HTR-8/SVneo (cell line): ENCODE data around the gene LTBP1.
"Not testable (repeated sequence)": the region's sequence is repeated elsewhere in the genome, so short reads cannot be mapped to it uniquely, and the experiment has no call there.

ENCODE experiments used
- DNase-seq: peaks from one replicate; pipeline ENCODE4 v3.0.0; 2011; ENCODE audit warnings: low spot score, mixed read lengths; ENCODE audit not compliant: insufficient read length
- FAIRE-seq: peaks from 2 replicates; lab custom pipeline; 2011; peaks lifted over from hg19 to GRCh38; lab: Jason Lieb, UNC

LTBP1 gene

GRCh38 chr2:33168425-33168824 is 221.7 kb downstream of the LTBP1 start:
- DNase-seq: no peak
- FAIRE-seq: no peak

GRCh38 chr2:33168922-33169321 is 222.2 kb downstream of the LTBP1 start:
- DNase-seq (no peak), FAIRE-seq (no peak)

- DNase-seq, FAIRE-seq: not testable (repeated sequence)
Measured at GRCh38 chr2:33170251-33170650, 223.5 kb downstream of the LTBP1 start.

DNA sequence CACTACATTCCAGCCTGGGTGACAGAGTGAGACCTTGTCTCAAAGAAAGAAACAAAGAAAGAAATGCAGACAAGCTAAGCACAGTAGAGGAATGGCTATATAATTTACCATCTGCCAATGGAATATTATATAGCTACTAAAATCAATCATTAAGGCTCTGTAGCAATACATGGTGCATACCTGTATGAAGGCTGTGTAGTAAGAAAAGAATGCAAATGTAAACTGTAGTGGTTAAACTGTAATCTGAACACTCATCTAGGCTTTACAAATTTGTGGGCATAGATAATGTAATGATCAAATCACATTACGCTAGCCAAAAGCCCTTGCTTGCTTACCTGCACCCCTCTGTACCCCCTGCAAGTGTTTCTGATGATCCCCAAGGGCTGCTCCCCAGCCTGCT is 230.9 kb downstream of the LTBP1 start:
- no peak for DNase-seq
- no peak for FAIRE-seq

- peak; percentile 20 for FAIRE-seq
- DNase-seq: no peak
Measured at GRCh38 chr2:33178209-33178608, 231.5 kb downstream of the LTBP1 start.

DNA sequence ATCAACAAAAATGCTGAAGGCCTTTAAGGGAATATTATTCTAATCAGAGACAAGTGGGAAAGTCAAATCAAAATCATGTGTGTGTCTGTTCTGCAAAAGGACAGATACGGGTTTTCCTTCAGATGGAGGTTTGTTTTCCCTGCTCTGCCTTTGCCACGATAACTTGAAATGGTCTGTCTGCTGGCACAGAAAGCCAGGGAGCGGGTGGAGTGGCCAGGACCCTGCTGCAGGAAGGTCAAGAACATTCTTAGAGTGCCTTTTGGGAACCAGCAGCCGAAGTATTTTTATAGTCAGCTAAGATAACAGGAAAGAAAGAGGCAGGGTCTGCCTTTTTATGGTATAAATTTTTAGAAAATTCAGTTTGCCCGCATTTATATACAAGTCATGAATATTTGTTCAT is 234.2 kb downstream of the LTBP1 start:
- FAIRE-seq: no peak
- no peak for DNase-seq

DNA sequence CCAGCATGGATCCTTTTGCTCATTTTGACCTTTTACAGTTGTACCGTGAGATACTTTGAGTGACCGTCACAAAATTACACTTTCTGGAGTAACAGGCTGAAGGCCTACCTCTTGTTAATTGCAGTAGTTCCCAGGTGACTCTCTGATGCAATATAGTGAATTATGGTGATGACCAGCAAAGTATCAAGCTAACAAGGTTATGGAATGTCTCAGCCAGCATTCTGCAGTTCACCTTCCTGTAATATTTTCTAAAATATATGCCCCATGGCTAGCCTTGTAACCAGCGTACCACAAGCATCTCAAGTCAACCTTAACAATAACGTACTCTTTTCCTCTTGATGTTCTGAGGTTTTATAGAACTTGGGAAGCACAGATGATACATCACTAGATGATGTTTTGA is 234.7 kb downstream of the LTBP1 start:
- FAIRE-seq (no peak), DNase-seq (no peak)

- DNase-seq: no peak
- FAIRE-seq: no peak
Measured at GRCh38 chr2:33184041-33184440, 237.3 kb downstream of the LTBP1 start.

- no peak for DNase-seq
- no peak for FAIRE-seq
Measured at GRCh38 chr2:33186937-33187336, 240.2 kb downstream of the LTBP1 start.

GRCh38 chr2:33188799-33189198 is 242.0 kb downstream of the LTBP1 start:
- no peak for FAIRE-seq
- no peak for DNase-seq

- DNase-seq: no peak
- FAIRE-seq: no peak
Measured at GRCh38 chr2:33190393-33190937, 243.7 kb downstream of the LTBP1 start.

GRCh38 chr2:33195891-33196290 is 249.1 kb downstream of the LTBP1 start:
- FAIRE-seq: no peak
- no peak for DNase-seq

DNA sequence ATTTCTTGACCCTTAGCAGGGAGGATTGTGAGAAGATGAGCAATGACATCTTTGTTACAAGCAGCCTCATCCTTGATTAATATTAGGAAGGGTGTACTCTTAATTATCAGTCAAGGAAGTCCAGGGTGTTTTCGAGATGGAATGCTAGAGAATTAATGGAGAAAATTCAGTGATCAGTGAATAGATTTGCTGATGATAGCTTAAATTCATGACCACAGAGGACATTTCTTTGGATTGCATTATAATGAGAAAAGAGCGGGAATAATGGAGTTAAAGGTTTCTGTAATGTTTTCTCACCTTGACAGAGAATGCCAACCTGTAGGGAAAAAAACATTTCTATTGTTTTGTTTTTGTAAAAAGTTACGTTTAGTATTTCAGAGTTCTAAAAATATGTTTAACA is 249.9 kb downstream of the LTBP1 start:
- DNase-seq (no peak), FAIRE-seq (no peak)

DNA sequence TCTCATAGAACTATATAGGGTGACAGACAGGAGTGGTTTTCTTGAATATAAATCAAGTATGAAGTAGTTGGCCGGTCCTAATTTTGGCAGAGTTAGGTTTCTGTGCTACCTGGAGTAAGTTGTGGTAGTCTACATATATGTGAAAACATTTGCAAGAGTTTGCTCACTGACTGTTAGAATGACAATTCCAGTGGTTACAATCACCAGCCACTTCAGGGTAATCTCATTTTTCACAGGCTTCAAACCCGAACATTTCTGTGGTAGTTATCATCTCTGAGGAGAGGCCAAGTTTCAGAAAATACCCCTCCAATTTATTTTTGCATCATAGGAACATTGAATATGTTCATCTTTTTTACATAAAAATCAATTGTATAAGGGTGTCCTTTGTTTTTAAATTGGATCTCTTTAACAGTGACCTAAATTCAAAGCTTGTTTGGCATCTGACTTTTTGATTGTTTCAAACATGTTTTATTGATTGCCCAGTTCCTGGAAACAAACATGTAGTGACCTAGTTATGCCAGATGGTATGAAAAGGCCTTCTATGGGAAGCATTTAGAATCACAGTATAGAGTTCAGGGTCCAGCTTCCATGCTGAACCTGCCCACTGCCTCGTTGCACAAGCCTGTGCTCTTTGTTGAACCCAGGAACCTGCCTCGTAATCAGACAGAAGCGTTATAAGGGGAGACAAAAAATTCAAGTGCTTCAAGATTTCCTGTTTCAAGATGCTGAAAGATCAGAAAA is 250.6 kb downstream of the LTBP1 start:
- FAIRE-seq: no peak
- no peak for DNase-seq

- no peak for FAIRE-seq
- no peak for DNase-seq
Measured at GRCh38 chr2:33202641-33203522, 256.1 kb downstream of the LTBP1 start.

GRCh38 chr2:33204945-33205344 is 258.2 kb downstream of the LTBP1 start:
- DNase-seq: no peak
- no peak for FAIRE-seq

GRCh38 chr2:33205693-33206434 is 259.1 kb downstream of the LTBP1 start:
- DNase-seq: no peak
- FAIRE-seq: no peak

- DNase-seq (no peak), FAIRE-seq (no peak)
Measured at GRCh38 chr2:33207151-33207740, 260.5 kb downstream of the LTBP1 start.

DNA sequence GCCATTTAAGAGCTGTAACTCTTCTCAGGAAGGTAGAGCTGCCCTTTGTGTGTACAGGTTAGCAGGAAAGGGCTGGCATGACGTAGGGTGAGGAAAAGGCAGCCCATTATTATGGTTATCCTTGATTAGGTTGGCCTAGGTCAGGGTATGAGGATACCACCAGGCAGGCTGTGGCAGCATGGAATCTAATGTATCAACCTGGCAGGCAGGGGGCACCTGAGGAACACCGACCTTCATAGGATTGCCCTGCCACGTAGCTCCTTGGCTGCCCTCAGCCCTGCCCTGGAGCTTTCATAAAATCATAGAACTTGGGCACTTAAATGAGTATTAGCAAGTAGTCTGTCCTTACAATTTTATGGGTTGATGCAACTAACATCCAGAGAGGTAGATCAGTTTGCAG is 261.6 kb downstream of the LTBP1 start:
- DNase-seq (no peak), FAIRE-seq (no peak)

GRCh38 chr2:33209976-33210375 is 263.2 kb downstream of the LTBP1 start:
- no peak for FAIRE-seq
- no peak for DNase-seq
